Keratinocyte (primary cell): ENCODE results near the gene ALDH1A3.

ENCODE experiments used
- EZH2 ChIP-seq: IDR thresholded peaks from one replicate; pipeline ENCODE4 v1.6.1; 2012; ENCODE audit warnings: inconsistent platforms, mild to moderate bottlenecking, low read length, moderate library complexity
- TF ChIP-seq, protein P1 (sequence below), 3 experiments: IDR thresholded peaks in 1 of 3; conservative IDR thresholded peaks in 1 of 3; optimal IDR thresholded peaks in 1 of 3; 2 replicates in 2 of 3; 3 replicates in 1 of 3; pipeline versions ENCODE3 to v1.5.1; 2011; ENCODE audit warnings: low read length in 3 of 3, mild to moderate bottlenecking in 3 of 3, moderate library complexity in 2 of 3, control low read depth in 1 of 3, inconsistent platforms in 1 of 3; ENCODE audit not compliant: insufficient read depth in 2 of 3; ENCODE audit errors: extremely low read depth in 1 of 3

DNA sequence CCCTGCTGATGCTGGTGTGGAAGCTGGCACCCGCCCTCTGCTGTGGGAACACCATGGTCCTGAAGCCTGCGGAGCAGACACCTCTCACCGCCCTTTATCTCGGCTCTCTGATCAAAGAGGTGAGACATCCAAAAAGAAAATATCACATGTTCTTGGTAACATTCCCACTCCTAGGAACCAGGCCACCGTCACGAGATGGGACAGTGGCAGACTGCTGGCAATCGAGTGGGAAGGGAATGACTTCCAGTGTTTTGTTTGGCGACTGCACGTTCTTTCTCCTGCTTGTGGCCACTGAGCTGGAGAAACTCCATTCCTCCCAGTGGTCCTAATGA lies 14.3 kb downstream of the ALDH1A3 start:
- TF ChIP-seq, protein P1, sequence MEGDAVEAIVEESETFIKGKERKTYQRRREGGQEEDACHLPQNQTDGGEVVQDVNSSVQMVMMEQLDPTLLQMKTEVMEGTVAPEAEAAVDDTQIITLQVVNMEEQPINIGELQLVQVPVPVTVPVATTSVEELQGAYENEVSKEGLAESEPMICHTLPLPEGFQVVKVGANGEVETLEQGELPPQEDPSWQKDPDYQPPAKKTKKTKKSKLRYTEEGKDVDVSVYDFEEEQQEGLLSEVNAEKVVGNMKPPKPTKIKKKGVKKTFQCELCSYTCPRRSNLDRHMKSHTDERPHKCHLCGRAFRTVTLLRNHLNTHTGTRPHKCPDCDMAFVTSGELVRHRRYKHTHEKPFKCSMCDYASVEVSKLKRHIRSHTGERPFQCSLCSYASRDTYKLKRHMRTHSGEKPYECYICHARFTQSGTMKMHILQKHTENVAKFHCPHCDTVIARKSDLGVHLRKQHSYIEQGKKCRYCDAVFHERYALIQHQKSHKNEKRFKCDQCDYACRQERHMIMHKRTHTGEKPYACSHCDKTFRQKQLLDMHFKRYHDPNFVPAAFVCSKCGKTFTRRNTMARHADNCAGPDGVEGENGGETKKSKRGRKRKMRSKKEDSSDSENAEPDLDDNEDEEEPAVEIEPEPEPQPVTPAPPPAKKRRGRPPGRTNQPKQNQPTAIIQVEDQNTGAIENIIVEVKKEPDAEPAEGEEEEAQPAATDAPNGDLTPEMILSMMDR (optimal IDR thresholded peaks at IDR 0.05 in 1 of 3, IDR thresholded peaks at IDR 0.05 in 1 of 3, conservative IDR thresholded peaks at IDR 0.05 in 1 of 3; ENCODE audit: extremely low read depth in 1 of 3, insufficient read depth in 2 of 3, low read length in 3 of 3) = no peak
- no peak for TF ChIP-seq EZH2
